GM06990 (cell line): ENCODE measurements around the gene CBFA2T3.

Source experiments
- DNase-seq: peaks from one replicate; pipeline ENCODE4 v3.0.0-alpha.2; 2011; ENCODE audit not compliant: insufficient read length; ENCODE audit errors: extremely low read depth
- H3K27me3 ChIP-seq: replicated peaks from 2 replicates; pipeline ENCODE4 v1.6.0; 2011; ENCODE audit warnings: low read length; ENCODE audit not compliant: control insufficient read depth, insufficient read depth
- H3K36me3 ChIP-seq: 2 replicates; pipeline ENCODE4 v1.5.1; 2011; ENCODE audit warnings: low read length; ENCODE audit not compliant: control insufficient read depth, insufficient read depth
- H3K4me3 ChIP-seq: replicated peaks from 2 replicates; pipeline ENCODE4 v1.5.1; 2011; ENCODE audit warnings: low read depth, mild to moderate bottlenecking, control low read depth, low read length
- TF ChIP-seq, protein P1 (sequence below): IDR thresholded peaks from 2 replicates; pipeline ENCODE4 v1.5.1; 2011; ENCODE audit warnings: low read length, control low read depth, mild to moderate bottlenecking, inconsistent platforms; ENCODE audit not compliant: insufficient read depth, poor library complexity, severe bottlenecking

CBFA2T3 gene

DNA sequence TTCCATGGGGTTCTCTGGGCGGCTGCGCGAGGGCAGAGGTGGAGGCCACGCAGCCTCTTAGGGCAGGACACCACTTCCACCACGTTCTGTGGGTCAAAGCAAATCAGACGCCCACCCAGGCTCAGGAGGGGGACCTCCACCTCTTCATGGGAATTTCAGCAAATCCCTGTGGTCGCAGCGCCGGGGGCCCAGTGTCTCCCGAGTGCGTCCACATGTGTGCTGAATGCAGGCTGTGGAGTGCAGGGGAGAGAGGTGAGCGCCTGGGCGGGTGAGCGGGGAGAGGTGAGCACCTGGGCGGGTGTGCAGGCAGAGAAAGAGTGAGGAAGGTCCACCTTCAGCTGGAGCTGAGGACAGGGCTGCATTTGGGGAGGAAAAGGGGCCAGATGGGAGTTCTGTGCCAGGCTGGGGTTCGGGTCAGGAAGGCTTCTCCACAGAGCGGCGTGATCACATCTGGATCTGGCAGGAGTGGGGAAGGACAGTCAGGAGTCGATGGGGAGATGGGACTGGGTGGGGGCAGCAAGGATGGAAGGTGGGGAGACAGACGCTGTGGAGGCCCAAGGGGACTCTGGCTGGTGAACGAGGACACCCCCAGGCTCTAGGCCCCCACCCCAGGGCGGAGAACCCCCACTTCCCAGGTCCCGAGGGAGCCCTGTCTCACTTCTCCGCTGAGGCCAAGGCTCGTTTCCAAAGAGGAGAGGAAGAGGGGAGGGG, 36.8 kb upstream of the CBFA2T3 start:
- no peaks in the 10 kb centered on the region for H3K36me3 ChIP-seq
- H3K27me3 ChIP-seq = peaks cover 4% of the 10 kb centered on the region; the same call in 1 of the 2 replicates
- DNase-seq = no peak
- TF ChIP-seq, protein P1, sequence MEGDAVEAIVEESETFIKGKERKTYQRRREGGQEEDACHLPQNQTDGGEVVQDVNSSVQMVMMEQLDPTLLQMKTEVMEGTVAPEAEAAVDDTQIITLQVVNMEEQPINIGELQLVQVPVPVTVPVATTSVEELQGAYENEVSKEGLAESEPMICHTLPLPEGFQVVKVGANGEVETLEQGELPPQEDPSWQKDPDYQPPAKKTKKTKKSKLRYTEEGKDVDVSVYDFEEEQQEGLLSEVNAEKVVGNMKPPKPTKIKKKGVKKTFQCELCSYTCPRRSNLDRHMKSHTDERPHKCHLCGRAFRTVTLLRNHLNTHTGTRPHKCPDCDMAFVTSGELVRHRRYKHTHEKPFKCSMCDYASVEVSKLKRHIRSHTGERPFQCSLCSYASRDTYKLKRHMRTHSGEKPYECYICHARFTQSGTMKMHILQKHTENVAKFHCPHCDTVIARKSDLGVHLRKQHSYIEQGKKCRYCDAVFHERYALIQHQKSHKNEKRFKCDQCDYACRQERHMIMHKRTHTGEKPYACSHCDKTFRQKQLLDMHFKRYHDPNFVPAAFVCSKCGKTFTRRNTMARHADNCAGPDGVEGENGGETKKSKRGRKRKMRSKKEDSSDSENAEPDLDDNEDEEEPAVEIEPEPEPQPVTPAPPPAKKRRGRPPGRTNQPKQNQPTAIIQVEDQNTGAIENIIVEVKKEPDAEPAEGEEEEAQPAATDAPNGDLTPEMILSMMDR = no peak
- H3K4me3 ChIP-seq = no peak overlapping the region

- Histone ChIP-seq H3K27me3 (peaks cover 4% of the 10 kb centered on the region; the same call in 1 of the 2 replicates), H3K4me3 (no peak overlapping the region), H3K36me3 (no peaks in the 10 kb centered on the region)
- TF ChIP-seq, protein P1 = no peak
- no peak for DNase-seq
Observed at GRCh38 chr16:89013111-89013510, 36.1 kb upstream of the CBFA2T3 start.

GRCh38 chr16:89012622-89012995, 35.6 kb upstream of the CBFA2T3 start:
- Histone ChIP-seq H3K27me3 (peaks cover 4% of the 10 kb centered on the region), H3K36me3 (no peaks in the 10 kb centered on the region), H3K4me3 (no peak overlapping the region)
- TF ChIP-seq, protein P1 = no peak
- no peak for DNase-seq

- Histone ChIP-seq H3K4me3 (no peak overlapping the region), H3K36me3 (no peaks in the 10 kb centered on the region), H3K27me3 (peaks cover 4% of the 10 kb centered on the region)
- TF ChIP-seq, protein P1 = no peak
- no peak for DNase-seq
Observed at GRCh38 chr16:89011909-89012621, 35.1 kb upstream of the CBFA2T3 start.

DNA sequence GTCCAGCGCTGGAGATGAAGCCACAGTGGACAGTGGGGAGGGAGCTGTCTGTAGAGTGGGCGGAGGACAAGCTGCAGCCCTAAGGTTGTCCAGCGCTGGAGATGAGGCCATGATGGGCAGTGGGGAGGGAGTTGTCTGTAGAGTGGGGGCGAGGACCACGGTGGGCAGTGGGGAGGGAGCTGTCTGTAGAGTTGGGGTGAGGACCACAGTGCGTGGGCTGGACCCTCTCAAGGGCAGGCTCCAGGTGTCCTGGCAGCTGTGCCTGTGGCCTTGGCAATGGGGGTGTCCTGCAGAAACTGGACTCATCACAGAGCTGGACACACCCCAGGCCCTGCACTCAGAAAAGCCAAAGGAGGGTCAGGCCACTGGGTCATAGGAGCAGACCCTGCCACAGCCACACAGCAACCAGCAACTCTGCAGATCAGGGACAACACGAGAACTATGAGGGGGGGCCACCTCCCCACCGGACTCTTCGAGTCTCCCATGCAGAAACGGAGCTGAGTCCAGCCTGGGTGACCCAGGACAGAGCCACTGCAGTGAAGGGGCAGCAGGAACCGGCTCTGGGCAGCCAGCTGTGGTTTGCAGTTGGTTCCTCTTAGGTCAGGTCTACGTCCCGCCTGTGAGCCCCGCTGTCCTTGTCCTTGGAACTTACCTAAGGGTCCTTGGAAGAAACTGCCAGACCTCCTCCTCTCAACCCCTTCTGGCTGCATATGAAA, 33.4 kb upstream of the CBFA2T3 start:
- no peak for DNase-seq

More for the DNA sequence above, 33.4 kb upstream of the CBFA2T3 start:
- H3K36me3 ChIP-seq = no peaks in the 10 kb centered on the region
- H3K4me3 ChIP-seq = no peak overlapping the region
- peaks cover 4% of the 10 kb centered on the region for H3K27me3 ChIP-seq
- TF ChIP-seq, protein P1 = no peak
